ENCODE results near the gene ADGRF4.
"Not testable (repeated sequence)": the region's sequence is repeated elsewhere in the genome, so short reads cannot be mapped to it uniquely, and the experiment has no call there.

Gene ADGRF4

GRCh38 chr6:47736083-47736700 lies 37.8 kb downstream of the ADGRF4 start:
- no peak for DNase-seq

GRCh38 chr6:47737406-47737805 lies 39.0 kb downstream of the ADGRF4 start:
- no peak for DNase-seq

GRCh38 chr6:47740714-47741113 lies 42.3 kb downstream of the ADGRF4 start:
- DNase-seq, result no peak

GRCh38 chr6:47741807-47742206 lies 43.4 kb downstream of the ADGRF4 start:
- DNase-seq, result no peak

- no peak for DNase-seq
Measured at GRCh38 chr6:47743744-47744143, 45.4 kb downstream of the ADGRF4 start.

- not testable (repeated sequence) for DNase-seq
Measured at GRCh38 chr6:47745269-47745668, 46.9 kb downstream of the ADGRF4 start.

GRCh38 chr6:47749757-47750156 lies 51.4 kb downstream of the ADGRF4 start:
- no peak for DNase-seq

GRCh38 chr6:47752801-47753200 lies 54.4 kb downstream of the ADGRF4 start:
- no peak for DNase-seq

GRCh38 chr6:47759364-47759763 lies 61.0 kb downstream of the ADGRF4 start:
- DNase-seq, result no peak

GRCh38 chr6:47762502-47762901 lies 64.1 kb downstream of the ADGRF4 start:
- no peak for DNase-seq

GRCh38 chr6:47766445-47766844 lies 68.1 kb downstream of the ADGRF4 start:
- DNase-seq, result no peak

- DNase-seq, result no peak
Measured at GRCh38 chr6:47767102-47767501, 68.7 kb downstream of the ADGRF4 start.

GRCh38 chr6:47769982-47770381 lies 71.6 kb downstream of the ADGRF4 start:
- DNase-seq, result no peak
